Activated naive CD4-positive, alpha-beta T cell treated with anti-CD3 and anti-CD28 coated beads, Interleukin-2, amount 10 ng/mL, durations not matched to agents 5 hours and 36 hours (primary cell): ENCODE results near the gene IL17C. TPM values are rescaled to one million over a fixed set of nuclear protein-coding genes. Genes with fewer than 3 reads are reported as not detected.

Source experiments
- total RNA-seq, 2 experiments: library from RNA; stranded (reverse); gene quantifications; one replicate each; pipeline ENCODE4 v1.2.3, GENCODE V29; 2021

The IL17C gene, protein sequence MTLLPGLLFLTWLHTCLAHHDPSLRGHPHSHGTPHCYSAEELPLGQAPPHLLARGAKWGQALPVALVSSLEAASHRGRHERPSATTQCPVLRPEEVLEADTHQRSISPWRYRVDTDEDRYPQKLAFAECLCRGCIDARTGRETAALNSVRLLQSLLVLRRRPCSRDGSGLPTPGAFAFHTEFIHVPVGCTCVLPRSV
- total RNA-seq = under 1 TPM in 1 of 2 experiments, not detected in 1; 0.25 TPM

DNA sequence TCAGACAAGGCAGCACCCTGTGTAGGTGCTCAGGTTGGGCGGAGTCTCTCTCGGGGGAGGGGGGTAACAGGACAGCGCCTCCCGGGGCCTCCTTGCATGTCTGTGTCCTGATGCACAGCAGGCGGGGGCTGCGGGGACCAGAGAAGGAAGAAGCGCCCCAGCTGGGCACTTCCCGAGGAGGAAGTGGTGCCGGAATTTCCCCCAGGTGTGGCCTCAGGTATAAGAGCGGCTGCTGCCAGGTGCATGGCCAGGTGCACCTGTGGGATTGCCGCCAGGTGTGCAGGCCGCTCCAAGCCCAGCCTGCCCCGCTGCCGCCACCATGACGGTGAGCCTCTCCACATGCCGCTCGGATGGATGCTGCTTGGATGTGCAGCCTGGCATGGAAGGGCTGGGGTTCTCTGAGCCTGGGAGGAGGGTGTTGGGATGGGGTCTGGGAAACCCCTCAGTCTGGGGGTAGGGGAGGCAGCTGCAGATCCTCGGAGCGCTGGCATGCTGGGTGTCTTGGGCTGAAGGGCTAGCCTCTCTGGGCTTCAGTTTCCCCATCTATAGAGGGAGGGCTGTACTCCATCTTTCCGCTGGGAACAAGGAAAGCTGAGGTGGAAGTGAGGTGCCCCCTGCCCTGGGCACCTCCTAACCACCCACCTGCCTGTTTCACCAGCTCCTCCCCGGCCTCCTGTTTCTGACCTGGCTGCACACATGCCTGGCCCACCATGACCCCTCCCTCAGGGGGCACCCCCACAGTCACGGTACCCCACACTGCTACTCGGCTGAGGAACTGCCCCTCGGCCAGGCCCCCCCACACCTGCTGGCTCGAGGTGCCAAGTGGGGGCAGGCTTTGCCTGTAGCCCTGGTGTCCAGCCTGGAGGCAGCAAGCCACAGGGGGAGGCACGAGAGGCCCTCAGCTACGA, at the start of gene IL17C:
TSS of gene IL17C (plus strand) at position 250 of the 908 bp plus-strand sequence. CDS start at position 320, 70 bp downstream.

DNA sequence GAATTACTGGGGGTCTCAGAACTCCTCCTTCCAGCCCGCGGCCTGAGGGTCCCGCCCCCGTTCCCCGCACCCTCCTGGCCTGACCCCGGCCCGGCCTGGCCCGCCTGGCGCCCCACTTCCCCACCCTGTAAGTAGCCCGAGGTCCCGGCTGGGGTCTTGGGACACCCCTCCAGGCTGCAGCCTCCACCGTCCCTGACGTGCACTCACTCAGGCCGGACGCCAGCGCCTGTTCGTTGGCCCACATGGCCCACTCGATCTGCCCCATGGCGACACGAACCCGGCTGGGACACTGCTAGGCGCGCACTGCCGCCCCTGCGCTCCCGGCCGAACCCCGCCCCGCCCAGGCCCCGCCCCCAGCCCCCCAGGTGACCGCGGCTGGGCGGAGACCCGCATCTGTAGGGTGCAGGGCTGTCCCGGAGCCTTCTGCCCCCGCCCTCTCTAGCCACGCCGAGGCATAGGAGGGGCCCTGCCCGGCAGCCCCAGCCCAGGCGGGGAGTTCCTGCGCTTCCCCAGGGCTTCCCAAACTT, 12.4 kb downstream of the IL17C start, which contains the start of gene CYBA:
TSS of gene CYBA (minus strand) at position 305 of the 527 bp plus-strand sequence. CDS start at position 265, 40 bp downstream.

DNA sequence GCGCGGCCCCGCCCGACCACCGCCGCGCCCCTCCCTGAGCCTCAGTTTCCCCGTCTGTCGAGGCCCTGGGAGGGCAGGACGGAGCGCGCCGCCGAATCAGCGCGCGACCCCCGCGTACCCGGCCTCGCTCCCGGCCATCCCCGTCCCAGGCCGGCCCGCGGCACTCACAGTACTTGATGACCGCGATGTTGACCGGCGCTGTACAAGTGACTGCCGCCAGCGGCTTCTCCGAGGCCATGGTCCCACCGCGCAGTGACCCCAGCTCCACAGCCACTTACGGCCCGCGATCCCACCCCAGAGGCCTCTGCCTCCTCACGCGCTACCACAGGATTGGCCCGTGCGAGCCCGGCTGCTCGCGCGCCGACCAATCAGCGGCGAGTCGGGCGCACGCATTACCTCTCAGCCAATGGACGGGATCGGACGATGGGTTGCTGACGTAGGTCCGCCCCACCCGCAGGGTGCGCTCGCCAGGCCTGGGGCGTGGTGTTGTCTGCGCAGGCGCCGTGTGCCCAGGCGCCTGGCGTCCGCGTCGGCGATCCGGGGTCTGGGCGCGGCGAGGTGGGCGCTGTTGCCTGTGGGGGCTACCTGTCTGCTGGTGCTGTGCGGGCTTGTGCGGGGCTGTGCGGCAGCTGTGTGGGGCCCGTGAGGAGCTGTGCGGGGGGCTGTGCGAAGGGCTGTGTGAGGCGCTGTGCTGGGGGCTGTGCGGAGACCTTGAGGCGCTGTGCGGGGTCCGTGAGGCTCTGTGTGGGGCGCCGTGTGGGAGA, 24.7 kb downstream of the IL17C start, which contains the start of gene MVD:
TSS of gene MVD (minus strand) at position 249 of the 764 bp plus-strand sequence. CDS start at position 238, 11 bp downstream.

DNA sequence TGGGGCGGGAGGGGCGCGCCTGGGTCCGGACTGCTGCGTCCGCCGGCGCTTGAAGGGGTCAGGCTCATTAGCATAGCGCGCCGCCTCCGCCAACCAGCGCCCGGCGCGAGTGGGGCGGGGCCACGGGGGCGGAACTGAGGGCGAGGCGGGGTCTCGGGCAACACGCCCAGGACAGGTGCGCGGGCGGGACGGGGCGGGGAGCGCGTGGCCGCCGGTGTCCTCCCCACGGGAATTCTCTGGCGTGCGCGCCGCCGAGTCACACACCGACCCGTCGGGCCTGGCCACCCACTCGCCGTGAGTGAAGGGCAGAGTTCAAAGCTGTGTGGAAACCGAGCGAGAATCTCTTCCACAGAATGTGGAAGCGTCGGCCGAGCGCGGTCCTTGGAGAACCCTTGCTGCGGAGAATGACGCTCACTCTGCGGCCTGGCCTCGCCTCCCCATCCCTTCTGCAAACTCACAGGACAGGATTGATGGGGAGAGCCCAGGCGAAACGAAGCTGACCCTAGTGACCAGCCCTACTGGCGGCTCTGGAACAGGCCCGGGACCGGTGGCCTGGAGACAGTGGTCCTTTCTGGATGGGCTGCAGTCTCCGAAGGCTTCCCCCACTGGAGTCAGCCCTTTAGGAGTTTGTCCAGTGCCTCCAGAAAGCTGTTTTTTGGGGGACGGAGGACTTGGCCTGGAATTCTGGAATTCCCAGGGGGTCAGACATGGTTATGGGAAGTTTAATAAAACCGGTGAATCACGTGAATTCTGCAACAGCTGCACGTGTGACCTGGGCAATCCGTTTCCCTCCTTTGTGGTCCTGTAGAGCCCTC, 48.3 kb downstream of the IL17C start, which contains the start of gene SNAI3:
TSS of gene SNAI3 (minus strand) at position 69 of the 815 bp plus-strand sequence. CDS start 101 bp downstream, outside the sequence.

Other genes with a start within 250 kb of the IL17C start
- gene ZFPM1, start 185.3 kb upstream of the IL17C start, total RNA-seq = 10 to 100 TPM; 11.0 to 12.8 TPM
- gene ZC3H18, start 68.2 kb upstream of the IL17C start, total RNA-seq = 10 to 100 TPM; 71.7 to 74.8 TPM
- gene CYBA, start 12.5 kb downstream of the IL17C start, total RNA-seq = 100 to 1,000 TPM; 543 to 556 TPM
- 100 to 1,000 TPM; 111 to 114 TPM for gene MVD, start 24.5 kb downstream of the IL17C start, total RNA-seq
- 10 to 100 TPM; 24.8 to 24.9 TPM for gene SNAI3, start 47.9 kb downstream of the IL17C start, total RNA-seq
- gene RNF166, start 67.8 kb downstream of the IL17C start, total RNA-seq = 100 to 1,000 TPM; 182 to 187 TPM
- 10 to 100 TPM; 20.4 to 23.7 TPM for gene CTU2, start 67.9 kb downstream of the IL17C start, total RNA-seq
- 100 to 1,000 TPM; 270 to 271 TPM for gene PIEZO1, start 146.6 kb downstream of the IL17C start, total RNA-seq
- 100 to 1,000 TPM; 104 to 107 TPM for gene CDT1, start 165.2 kb downstream of the IL17C start, total RNA-seq
- 100 to 1,000 TPM; 176 TPM for gene APRT, start 173.4 kb downstream of the IL17C start, total RNA-seq
- gene GALNS, start 218.4 kb downstream of the IL17C start, total RNA-seq = 10 to 100 TPM; 45.6 to 50.2 TPM
- 10 to 100 TPM; 56.6 to 57.7 TPM for gene TRAPPC2L, start 218.6 kb downstream of the IL17C start, total RNA-seq
- not detected for gene PABPN1L, start 228.1 kb downstream of the IL17C start, total RNA-seq